Endothelial cell of umbilical vein (primary cell): Measurements from ENCODE around the gene SETDB1. TPM values are rescaled to one million over a fixed set of nuclear protein-coding genes. Genes with fewer than 3 reads are reported as not detected.

Source experiments
- BruUV-seq: library from RNA; stranded (reverse); fragments of 400-500 nt; replicated peaks from 2 replicates; lab custom pipeline; 2021; lab: Mats Ljungman, UMichigan
- CTCF ChIA-PET: fragments of 300-600, 350-600 bp; sonication (Branson Sonifier 250); formaldehyde crosslinking; loops from one replicate; lab custom pipeline; 2021; ENCODE audit warnings: antibody characterized with exemption, inconsistent platforms; lab: Charles Lee
- POLR2A ChIA-PET: fragments of 300-600, 350-600 bp; sonication (Branson Sonifier 250); formaldehyde crosslinking; loops from one replicate; lab custom pipeline; 2021; ENCODE audit warnings: antibody characterized with exemption, inconsistent platforms; lab: Charles Lee
- DNase-seq: peaks from one replicate; pipeline ENCODE4 v3.0.0-alpha.2; 2011; ENCODE audit warnings: low read depth, low spot score
- FAIRE-seq: peaks from 2 replicates; lab custom pipeline; 2011; peaks lifted over from hg19 to GRCh38; lab: Jason Lieb, UNC
- H2AFZ ChIP-seq: 2 replicates; pipeline ENCODE4 v1.6.0; 2012; ENCODE audit warnings: low read depth, low read length, control low read depth, inconsistent platforms
- H3K27ac ChIP-seq: 2 replicates; pipeline ENCODE4 v1.5.1; 2011; ENCODE audit warnings: low read depth, mild to moderate bottlenecking, control low read depth, low read length, moderate library complexity; ENCODE audit not compliant: insufficient read depth
- H3K27me3 ChIP-seq, 2 experiments: 2 replicates each; pipeline versions ENCODE4 v1.6.0 to v1.6.1; 2011; ENCODE audit warnings: low read length in 2 of 2, mixed read lengths in 1 of 2; ENCODE audit not compliant: control insufficient read depth in 2 of 2, insufficient read depth in 2 of 2
- H3K36me3 ChIP-seq, 2 experiments: 2 replicates in 1 of 2; 3 replicates in 1 of 2; pipeline ENCODE4 v1.5.1; 2011; ENCODE audit warnings: low read length in 2 of 2, mild to moderate bottlenecking in 1 of 2, moderate library complexity in 1 of 2; ENCODE audit not compliant: control insufficient read depth in 2 of 2, insufficient read depth in 2 of 2; ENCODE audit errors: extremely low read depth in 1 of 2
- H3K4me1 ChIP-seq: 3 replicates; pipeline ENCODE4 v1.5.1; 2011; ENCODE audit warnings: mild to moderate bottlenecking, low read length; ENCODE audit not compliant: control insufficient read depth, insufficient read depth; ENCODE audit errors: extremely low read depth
- H3K4me2 ChIP-seq: 2 replicates; pipeline ENCODE4 v1.6.1; 2011; ENCODE audit warnings: low read length, control low read depth, mixed read lengths; ENCODE audit not compliant: insufficient read depth
- H3K4me3 ChIP-seq, 3 experiments: fragments of 200-600 bp in 1 of 3; sonication (generic), shearing (Covaris generic) in 1 of 3; replicated peaks in 1 of 3; 2 replicates each; pipeline ENCODE4 v1.5.1; 2011 to 2016; ENCODE audit warnings: control low read depth in 3 of 3, low read length in 3 of 3, mild to moderate bottlenecking in 2 of 3, inconsistent platforms in 1 of 3, low read depth in 1 of 3, moderate library complexity in 1 of 3; ENCODE audit not compliant: insufficient read depth in 1 of 3
- H3K79me2 ChIP-seq: 2 replicates; pipeline ENCODE4 v1.6.0; 2012; ENCODE audit warnings: low read length, inconsistent platforms; ENCODE audit not compliant: control insufficient read depth, insufficient read depth
- H3K9ac ChIP-seq: replicated peaks from 2 replicates; pipeline ENCODE3; 2011; ENCODE audit warnings: low read length, control low read depth; ENCODE audit not compliant: insufficient read depth; ENCODE audit errors: extremely low read depth
- H3K9me1 ChIP-seq: replicated peaks from 3 replicates; pipeline ENCODE4 v1.6.0; 2011; ENCODE audit warnings: mild to moderate bottlenecking, low read length; ENCODE audit not compliant: control insufficient read depth, insufficient read depth; ENCODE audit errors: extremely low read depth
- H3K9me3 ChIP-seq: replicated peaks from 2 replicates; pipeline ENCODE4 v1.5.1; 2012; ENCODE audit warnings: low read length, inconsistent platforms; ENCODE audit not compliant: control insufficient read depth, insufficient read depth
- H4K20me1 ChIP-seq: replicated peaks from 2 replicates; pipeline ENCODE3; 2011; ENCODE audit warnings: mild to moderate bottlenecking, low read length; ENCODE audit not compliant: control insufficient read depth, insufficient read depth; ENCODE audit errors: extremely low read depth
- EZH2 ChIP-seq: IDR thresholded peaks from 2 replicates; pipeline ENCODE4 v1.6.1; 2012; ENCODE audit warnings: borderline replicate concordance, low read depth, mild to moderate bottlenecking, moderate library complexity, low read length, inconsistent platforms; ENCODE audit not compliant: severe bottlenecking
- FOS ChIP-seq: IDR thresholded peaks from 2 replicates; pipeline ENCODE4 v1.6.1; 2011; ENCODE audit warnings: mild to moderate bottlenecking, low read length, moderate library complexity, borderline replicate concordance; ENCODE audit not compliant: insufficient read depth
- GATA2 ChIP-seq: IDR thresholded peaks from 2 replicates; pipeline ENCODE4 v1.7.0; 2011; ENCODE audit warnings: low read depth, mild to moderate bottlenecking, moderate library complexity, mixed read lengths, low read length; ENCODE audit not compliant: insufficient read length, insufficient read depth
- JUN ChIP-seq: IDR thresholded peaks from 2 replicates; pipeline ENCODE4 v1.6.1; 2011; ENCODE audit warnings: borderline replicate concordance, low read depth; ENCODE audit not compliant: insufficient read length, insufficient read depth
- MYC ChIP-seq: IDR thresholded peaks from one replicate; pipeline ENCODE4 v1.6.1; 2011; ENCODE audit warnings: mild to moderate bottlenecking, low read depth, low read length
- POLR2AphosphoS5 ChIP-seq: IDR thresholded peaks from 2 replicates; pipeline ENCODE4 v1.6.1; 2012; ENCODE audit warnings: low read depth, mild to moderate bottlenecking, control low read depth, low read length, moderate library complexity; ENCODE audit not compliant: insufficient read depth
- dilution Hi-C: fragments of 300-500 bp; cut with MboI; formaldehyde crosslinking; loops from one replicate; pipeline ENCODE4 v1.15.0; 2019; ENCODE audit warnings: low sequenced_read_pairs; ENCODE audit not compliant: extremely low pct_ligation_motif_present
- intact Hi-C: fragments of 100-400 bp; cut with micrococcal nuclease; formaldehyde crosslinking; loops from one replicate; pipeline ENCODE4 v1.10.0; 2022
- polyA plus RNA-seq, 4 experiments: library from polyadenylated mRNA; depleted of rRNA in 3 of 4; stranded (reverse) in 3 of 4; unstranded in 1 of 4; fragments of >200 nt; gene quantifications; 2 replicates each; pipeline versions ENCODE4 v1.2.1 to v1.2.3, GENCODE V29; 2011 to 2012; ENCODE audit warnings: missing spikeins in 1 of 4
- total RNA-seq: library from RNA; stranded (reverse); gene quantifications from 2 replicates; pipeline ENCODE4 v1.2.3, GENCODE V29; 2021
- TF ChIP-seq, protein P1 (sequence below): IDR thresholded peaks from 2 replicates; pipeline ENCODE4 v1.6.1; 2011; ENCODE audit not compliant: insufficient read depth, insufficient read length

SETDB1 gene
- total and polyA plus RNA-seq, 2 donors (not counting 3 experiments of a cell fraction or from before 2014, with no cell fraction given) = 25.3 to 49.2 TPM

DNA sequence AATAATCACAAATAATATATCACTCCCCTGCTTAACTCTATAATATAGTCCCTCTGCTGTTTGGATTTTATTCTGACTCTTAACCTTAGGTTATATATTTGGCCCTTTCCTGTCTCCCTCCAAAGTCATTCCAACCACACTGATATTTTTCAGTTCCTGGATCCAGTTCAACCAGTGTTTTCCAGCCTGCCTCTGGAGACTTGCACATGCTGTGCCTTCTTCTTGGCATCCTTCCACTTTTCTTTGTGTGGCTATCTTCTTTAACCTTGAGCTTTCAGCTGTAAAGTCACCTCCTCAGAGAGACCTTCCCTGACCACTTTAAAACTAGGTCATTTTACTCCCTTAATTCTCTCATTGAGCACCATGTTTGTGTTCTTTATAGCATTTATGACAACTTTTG lies 29.1 kb downstream of the SETDB1 start:
- dilution Hi-C loops (no loop called here), intact Hi-C loops (no loop called here)
- no peak for FAIRE-seq
- H3K79me2 ChIP-seq = no peaks in the 10 kb centered on the region
- H2AFZ ChIP-seq = no peak overlapping the region
- TF ChIP-seq JUN (no peak), MYC (no peak), POLR2AphosphoS5 (no peak), FOS (no peak), EZH2 (no peak)
- H3K4me3 ChIP-seq = no peak overlapping the region
- H3K4me1 ChIP-seq = no peaks in the 10 kb centered on the region
- H3K4me2 ChIP-seq = no peak overlapping the region
- H3K27ac ChIP-seq = no peak overlapping the region
- peaks cover 13 to 23% of the 10 kb centered on the region in 2 experiments for H3K36me3 ChIP-seq
- no peak for DNase-seq
- H3K27me3 ChIP-seq = no peaks in the 10 kb centered on the region
- POLR2A ChIA-PET = interaction anchor here (0.9 kb wide), 1 partner anchor 390 kb away, joined by 3 read pairs; no protein-coding TSS in a partner anchor
- no peaks in the 10 kb centered on the region for H3K9me3 ChIP-seq
- BruUV-seq = no TSS peak
- CTCF ChIA-PET = interaction anchor here (1.4 to 3.0 kb wide), 3 partner anchors 9 to 51 kb away, joined by 5 to 10 read pairs (median 9); partner anchors contain the start of gene MINDY1
- H4K20me1 ChIP-seq = no peaks in the 10 kb centered on the region
- H3K9ac ChIP-seq = no peak overlapping the region
- no peaks in the 10 kb centered on the region for H3K9me1 ChIP-seq

DNA sequence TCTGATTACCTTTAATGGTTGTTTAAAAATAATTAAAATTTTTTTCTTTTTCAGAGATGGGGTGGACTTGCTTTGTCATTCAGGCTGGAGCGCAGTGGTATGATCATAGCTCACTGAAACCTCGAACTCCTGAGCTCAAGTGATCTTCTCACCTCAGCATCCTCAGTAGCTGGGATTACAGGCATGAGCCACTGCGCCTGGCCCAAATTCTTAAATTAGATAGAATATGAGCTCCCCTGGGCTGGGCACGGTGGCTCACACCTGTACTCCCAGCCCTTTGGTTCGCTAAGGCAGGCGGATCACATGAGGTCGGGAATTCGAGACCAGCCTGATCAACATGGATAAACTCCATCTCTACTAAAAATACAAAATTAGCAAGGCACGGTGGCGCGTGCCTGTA lies 31.5 kb downstream of the SETDB1 start:
- TF ChIP-seq JUN (no peak), EZH2 (no peak), POLR2AphosphoS5 (no peak), GATA2 (no peak), FOS (no peak), MYC (no peak)
- TF ChIP-seq, protein P1, sequence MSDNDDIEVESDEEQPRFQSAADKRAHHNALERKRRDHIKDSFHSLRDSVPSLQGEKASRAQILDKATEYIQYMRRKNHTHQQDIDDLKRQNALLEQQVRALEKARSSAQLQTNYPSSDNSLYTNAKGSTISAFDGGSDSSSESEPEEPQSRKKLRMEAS = no peak
- no peak overlapping the region for H3K27ac ChIP-seq
- no peak overlapping the region for H3K9ac ChIP-seq
- intact Hi-C loops (no loop called here), dilution Hi-C loops (no loop called here)
- H3K4me1 ChIP-seq = no peaks in the 10 kb centered on the region
- no peak overlapping the region for H2AFZ ChIP-seq
- H3K4me3 ChIP-seq = no peak overlapping the region
- no peaks in the 10 kb centered on the region for H3K27me3 ChIP-seq
- DNase-seq = no peak
- H4K20me1 ChIP-seq = no peaks in the 10 kb centered on the region
- no TSS peak for BruUV-seq
- POLR2A ChIA-PET = interaction anchor here (0.7 to 0.9 kb wide), 2 partner anchors 8 to 140 kb away, joined by 3 read pairs; no protein-coding TSS in a partner anchor
- no peak overlapping the region for H3K4me2 ChIP-seq
- CTCF ChIA-PET = interaction anchor here (0.6 to 2.9 kb wide), 7 partner anchors 11 to 49 kb away, joined by 3 to 9 read pairs (median 6); partner anchors contain the start of gene MINDY1
- H3K36me3 ChIP-seq = peaks cover 7 to 15% of the 10 kb centered on the region in 2 experiments
- no peaks in the 10 kb centered on the region for H3K79me2 ChIP-seq
- no peak for FAIRE-seq
- H3K9me3 ChIP-seq = no peaks in the 10 kb centered on the region
- no peaks in the 10 kb centered on the region for H3K9me1 ChIP-seq
